H9 (cell line): ENCODE data around the gene KLK15. TPM values are rescaled to one million over a fixed set of nuclear protein-coding genes. Genes with fewer than 3 reads are reported as not detected.
A peak's percentile ranks its signal among the peaks of the same experiment; 100 is the strongest.

ENCODE experiments used
- DNase-seq: peaks from one replicate; pipeline ENCODE4 v3.0.0-alpha.2; 2017
- H2AFZ ChIP-seq: one replicate; pipeline ENCODE4 v1.6.1; 2013; ENCODE audit warnings: mild to moderate bottlenecking, low read length, control low read depth, moderate library complexity
- H2AK5ac ChIP-seq: 2 replicates; pipeline ENCODE4 v1.6.1; 2013; ENCODE audit warnings: low read length, control low read depth, mixed read lengths; ENCODE audit not compliant: insufficient read length
- H2BK120ac ChIP-seq: one replicate; pipeline ENCODE4 v1.6.1; 2013; ENCODE audit warnings: low read depth, mild to moderate bottlenecking, low read length, control low read depth, inconsistent platforms; ENCODE audit not compliant: poor library complexity, severe bottlenecking
- H2BK12ac ChIP-seq: 2 replicates; pipeline ENCODE4 v1.6.1; 2013; ENCODE audit warnings: low read length, control low read depth, mixed read lengths, low read depth; ENCODE audit not compliant: insufficient read length
- H2BK15ac ChIP-seq: 2 replicates; pipeline ENCODE4 v1.6.1; 2013; ENCODE audit warnings: low read depth, low read length, control low read depth
- H2BK20ac ChIP-seq: one replicate; pipeline ENCODE4 v1.6.1; 2013; ENCODE audit warnings: low read depth, mild to moderate bottlenecking, low read length, control low read depth, inconsistent platforms; ENCODE audit not compliant: poor library complexity, severe bottlenecking
- H2BK5ac ChIP-seq: 2 replicates; pipeline ENCODE4 v1.6.1; 2013; ENCODE audit warnings: low read length, control low read depth, mixed read lengths; ENCODE audit not compliant: insufficient read length
- H3K14ac ChIP-seq: 2 replicates; pipeline ENCODE4 v1.6.1; 2013; ENCODE audit warnings: low read length, control low read depth; ENCODE audit not compliant: insufficient read depth
- H3K18ac ChIP-seq: 2 replicates; pipeline ENCODE4 v1.6.1; 2013; ENCODE audit warnings: low read depth, mild to moderate bottlenecking, mixed read lengths, low read length, control low read depth; ENCODE audit not compliant: insufficient read length
- H3K23ac ChIP-seq: 2 replicates; pipeline ENCODE4 v1.6.1; 2013; ENCODE audit warnings: low read length, control low read depth, mixed read lengths, low read depth; ENCODE audit not compliant: insufficient read length
- H3K23me2 ChIP-seq: 2 replicates; pipeline ENCODE4 v1.6.1; 2013; ENCODE audit warnings: low read depth, mild to moderate bottlenecking, mixed read lengths, low read length, control low read depth; ENCODE audit not compliant: insufficient read length, poor library complexity, severe bottlenecking
- H3K27ac ChIP-seq: 2 replicates; pipeline ENCODE4 v1.5.1; 2013; ENCODE audit warnings: low read length, control low read depth, mixed read lengths, low read depth; ENCODE audit not compliant: insufficient read length
- H3K27me3 ChIP-seq: 2 replicates; pipeline ENCODE4 v1.6.1; 2013; ENCODE audit warnings: low read length, control low read depth, inconsistent platforms; ENCODE audit not compliant: insufficient read depth
- H3K4ac ChIP-seq: 2 replicates; pipeline ENCODE4 v1.6.1; 2013; ENCODE audit warnings: low read depth, mild to moderate bottlenecking, control low read depth, inconsistent platforms, low read length, moderate library complexity
- H3K4me1 ChIP-seq: 2 replicates; pipeline ENCODE4 v1.6.1; 2013; ENCODE audit warnings: low read length, control low read depth, inconsistent platforms; ENCODE audit not compliant: insufficient read depth
- H3K4me2 ChIP-seq: 2 replicates; pipeline ENCODE4 v1.6.1; 2013; ENCODE audit warnings: low read length, control low read depth, mixed read lengths; ENCODE audit not compliant: insufficient read length, insufficient read depth
- H3K56ac ChIP-seq: 2 replicates; pipeline ENCODE4 v1.6.1; 2013; ENCODE audit warnings: low read depth, mild to moderate bottlenecking, mixed read lengths, low read length, control low read depth; ENCODE audit not compliant: insufficient read length
- H3K79me1 ChIP-seq: 2 replicates; pipeline ENCODE4 v1.6.1; 2013; ENCODE audit warnings: low read depth, mild to moderate bottlenecking, moderate library complexity, low read length, control low read depth, inconsistent platforms; ENCODE audit not compliant: insufficient read depth, poor library complexity, severe bottlenecking
- H3K79me2 ChIP-seq: 2 replicates; pipeline ENCODE4 v1.6.1; 2013; ENCODE audit warnings: low read length, control low read depth, inconsistent platforms; ENCODE audit not compliant: insufficient read depth
- H3K9ac ChIP-seq: 2 replicates; pipeline ENCODE4 v1.6.1; 2013; ENCODE audit warnings: low read length, control low read depth, mixed read lengths; ENCODE audit not compliant: insufficient read length; ENCODE audit errors: extremely low read depth
- H3K9me3 ChIP-seq: one replicate; pipeline ENCODE4 v1.6.1; 2013; ENCODE audit warnings: low read depth, low read length, inconsistent platforms; ENCODE audit not compliant: control insufficient read depth
- H3T11ph ChIP-seq: one replicate; pipeline ENCODE4 v1.6.1; 2013; ENCODE audit warnings: mild to moderate bottlenecking, low read length, control low read depth, inconsistent platforms
- H4K20me1 ChIP-seq: one replicate; pipeline ENCODE4 v1.6.1; 2013; ENCODE audit not compliant: control insufficient read depth, insufficient read length, insufficient read depth
- H4K5ac ChIP-seq: 2 replicates; pipeline ENCODE4 v1.6.1; 2013; ENCODE audit warnings: low read depth, mild to moderate bottlenecking, mixed read lengths, low read length, control low read depth; ENCODE audit not compliant: insufficient read length
- H4K8ac ChIP-seq: replicated peaks from 2 replicates; pipeline ENCODE4 v1.6.1; 2013; ENCODE audit warnings: low read length, control low read depth, mixed read lengths, low read depth; ENCODE audit not compliant: insufficient read length
- H4K91ac ChIP-seq: 2 replicates; pipeline ENCODE4 v1.6.1; 2013; ENCODE audit warnings: low read depth, mild to moderate bottlenecking, moderate library complexity, mixed read lengths, low read length, control low read depth; ENCODE audit not compliant: insufficient read length
- H3K27ac Mint-ChIP-seq, 3 experiments: 2 replicates in 2 of 3; 3 replicates in 1 of 3; pipeline ENCODE4 v1.8.0; 2020 to 2021; ENCODE audit warnings: mixed read lengths in 3 of 3, mild to moderate bottlenecking in 1 of 3, moderate library complexity in 1 of 3
- H3K27me3 Mint-ChIP-seq: 2 replicates; pipeline ENCODE4 v1.8.0; 2021; ENCODE audit warnings: low read depth, mild to moderate bottlenecking, moderate library complexity, mixed read lengths
- H3K36me3 Mint-ChIP-seq, 3 experiments: 2 replicates in 2 of 3; 3 replicates in 1 of 3; pipeline ENCODE4 v1.8.0; 2020 to 2021; ENCODE audit warnings: low read depth in 3 of 3, mixed read lengths in 3 of 3; ENCODE audit not compliant: insufficient read depth in 1 of 3
- H3K4me1 Mint-ChIP-seq, 2 experiments: 2 replicates each; pipeline ENCODE4 v1.8.0; 2020; ENCODE audit warnings: mixed read lengths in 2 of 2
- H3K4me3 Mint-ChIP-seq, 2 experiments: 2 replicates in 1 of 2; 3 replicates in 1 of 2; pipeline ENCODE4 v1.8.0; 2020 to 2021; ENCODE audit warnings: mild to moderate bottlenecking in 2 of 2, mixed read lengths in 2 of 2, moderate library complexity in 1 of 2
- H3K9me3 Mint-ChIP-seq, 2 experiments: 2 replicates in 1 of 2; 3 replicates in 1 of 2; pipeline ENCODE4 v1.8.0; 2020; ENCODE audit warnings: mild to moderate bottlenecking in 2 of 2, mixed read lengths in 2 of 2, moderate library complexity in 1 of 2
- WGBS: extraction: QIAGEN DNeasy Blood & Tissue Kit; methylation state at CpG from one replicate; pipeline ENCODE4 v1.1.7; 2013; ENCODE audit warnings: missing lambda C conversion rate, low lambda C conversion rate, mixed read lengths; ENCODE audit not compliant: insufficient read length; ENCODE audit errors: extremely low coverage; 5-methylcytosine and 5-hydroxymethylcytosine counted together
- total RNA-seq: library from RNA; stranded (reverse); gene quantifications from 2 replicates; pipeline ENCODE4 v1.2.1, GENCODE V29; 2021
- TF ChIP-seq, protein P1 (sequence below): fragments of 200-600 bp; sonication (generic); conservative IDR thresholded peaks from 3 replicates; pipeline ENCODE4 v1.8.0; 2021; ENCODE audit warnings: antibody characterized with exemption, mild to moderate bottlenecking

Gene KLK15
- total RNA-seq, 1 experiment from 2014 or later, result not detected

DNA sequence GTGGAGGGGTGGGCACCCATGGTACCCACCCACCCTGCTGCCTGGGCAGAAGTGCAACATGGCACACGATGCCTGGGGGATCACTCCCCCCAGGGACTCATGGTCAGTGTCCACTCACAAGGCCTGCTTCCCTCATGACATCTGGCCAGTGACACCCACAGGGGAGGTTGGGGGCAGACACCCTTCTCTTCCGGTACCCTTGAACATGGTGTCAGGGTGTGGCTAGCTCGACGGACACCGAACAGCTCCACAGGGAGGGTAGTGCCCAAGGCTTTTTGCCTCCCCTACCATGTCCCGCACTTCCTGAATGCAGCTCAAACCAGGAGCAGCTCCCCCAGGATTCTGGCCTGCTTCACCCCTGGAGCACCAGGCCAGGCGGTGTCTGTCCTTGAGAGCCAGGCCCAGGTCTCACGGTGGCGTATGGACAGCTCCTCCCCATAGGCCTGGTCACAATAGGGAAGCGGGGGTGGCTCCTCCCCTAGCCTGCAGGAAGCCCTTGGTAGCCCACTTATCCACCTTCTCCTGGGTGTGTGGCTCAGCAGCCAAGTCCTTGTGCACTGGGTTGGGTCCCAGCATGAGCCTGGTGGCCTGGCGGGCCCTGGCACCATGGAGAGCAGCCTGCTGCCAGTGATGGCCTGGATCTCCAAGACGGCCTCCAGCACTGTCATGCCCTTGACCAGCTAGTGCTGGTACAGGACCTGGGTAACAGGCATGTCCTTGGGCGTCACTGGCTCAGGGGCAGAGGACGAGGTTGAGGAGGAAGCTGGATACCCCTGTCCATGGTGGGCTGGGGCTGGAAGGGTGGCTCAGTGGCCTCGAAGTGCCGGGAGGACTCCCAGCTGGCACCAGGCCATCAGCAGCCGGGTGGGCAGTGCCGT, 35.4 kb downstream of the KLK15 start:
- H3K27ac ChIP-seq, result no peak overlapping the region
- H2AFZ ChIP-seq, result no peak overlapping the region
- H3K27me3 ChIP-seq, result no peaks in the 10 kb centered on the region
- no peak overlapping the region for H3K18ac ChIP-seq
- H3K79me2 ChIP-seq, result peaks cover 12% of the 10 kb centered on the region; the same call in 1 of the 2 replicates
- peaks cover 4% of the 10 kb centered on the region for H3K23me2 ChIP-seq
- H4K8ac ChIP-seq, result no peak overlapping the region
- H3T11ph ChIP-seq, result no peak overlapping the region
- peak overlapping the region in 1 of 2 experiments; percentile 11; a peak in 1 of 5 replicates for H3K4me3 Mint-ChIP-seq
- H3K4me2 ChIP-seq, result no peak overlapping the region
- no peak overlapping the region for H4K91ac ChIP-seq
- H2BK12ac ChIP-seq, result no peak overlapping the region
- H3K9me3 Mint-ChIP-seq, result no peaks in the 10 kb centered on the region
- peaks cover 5% of the 10 kb centered on the region; the same call in 1 of the 2 replicates for H3K4me1 ChIP-seq
- H4K5ac ChIP-seq, result no peak overlapping the region
- no peak overlapping the region for H3K9ac ChIP-seq
- no peak overlapping the region for H2BK120ac ChIP-seq
- no peak overlapping the region for H3K56ac ChIP-seq
- no peak overlapping the region for H2BK15ac ChIP-seq
- no CpG with 5 or more reads among the region's 18 CpGs for WGBS
- H3K9me3 ChIP-seq, result no peaks in the 10 kb centered on the region
- H3K4me1 Mint-ChIP-seq, result peaks cover 23 to 32% of the 10 kb centered on the region in 2 experiments
- no peak for DNase-seq
- H3K27me3 Mint-ChIP-seq, result no peaks in the 10 kb centered on the region; the same call in 1 of the 2 replicates
- TF ChIP-seq, protein P1, sequence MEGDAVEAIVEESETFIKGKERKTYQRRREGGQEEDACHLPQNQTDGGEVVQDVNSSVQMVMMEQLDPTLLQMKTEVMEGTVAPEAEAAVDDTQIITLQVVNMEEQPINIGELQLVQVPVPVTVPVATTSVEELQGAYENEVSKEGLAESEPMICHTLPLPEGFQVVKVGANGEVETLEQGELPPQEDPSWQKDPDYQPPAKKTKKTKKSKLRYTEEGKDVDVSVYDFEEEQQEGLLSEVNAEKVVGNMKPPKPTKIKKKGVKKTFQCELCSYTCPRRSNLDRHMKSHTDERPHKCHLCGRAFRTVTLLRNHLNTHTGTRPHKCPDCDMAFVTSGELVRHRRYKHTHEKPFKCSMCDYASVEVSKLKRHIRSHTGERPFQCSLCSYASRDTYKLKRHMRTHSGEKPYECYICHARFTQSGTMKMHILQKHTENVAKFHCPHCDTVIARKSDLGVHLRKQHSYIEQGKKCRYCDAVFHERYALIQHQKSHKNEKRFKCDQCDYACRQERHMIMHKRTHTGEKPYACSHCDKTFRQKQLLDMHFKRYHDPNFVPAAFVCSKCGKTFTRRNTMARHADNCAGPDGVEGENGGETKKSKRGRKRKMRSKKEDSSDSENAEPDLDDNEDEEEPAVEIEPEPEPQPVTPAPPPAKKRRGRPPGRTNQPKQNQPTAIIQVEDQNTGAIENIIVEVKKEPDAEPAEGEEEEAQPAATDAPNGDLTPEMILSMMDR, result no peak
- no peak overlapping the region for H3K4ac ChIP-seq
- H2BK20ac ChIP-seq, result no peak overlapping the region
- H3K23ac ChIP-seq, result no peak overlapping the region
- no peak overlapping the region; the same call in 1 of the 2 replicates for H3K14ac ChIP-seq
- no peak overlapping the region for H3K27ac Mint-ChIP-seq
- H2BK5ac ChIP-seq, result no peak overlapping the region
- peaks cover 35 to 77% (median 57%) of the 10 kb centered on the region in 3 experiments; a peak in 6 of 7 replicates for H3K36me3 Mint-ChIP-seq
- H3K79me1 ChIP-seq, result peaks cover 9% of the 10 kb centered on the region
- H2AK5ac ChIP-seq, result no peak overlapping the region
- H4K20me1 ChIP-seq, result peaks cover 4% of the 10 kb centered on the region
